SJSA1 (cell line): ENCODE results near the gene KIAA0586. TPM values are rescaled to one million over a fixed set of nuclear protein-coding genes. Genes with fewer than 3 reads are reported as not detected.

Experiments used
- DNase-seq, 2 experiments: peaks; one replicate each; pipeline ENCODE4 v3.0.0-alpha.2; 2015 to 2020; ENCODE audit warnings: low spot score in 2 of 2, low read depth in 1 of 2
- H3K27ac ChIP-seq: fragments of 250-450 bp; sonication (Bioruptor Pico); 2 replicates; pipeline ENCODE4 v1.5.1; 2020; ENCODE audit warnings: mild to moderate bottlenecking, moderate library complexity
- H3K27me3 ChIP-seq: fragments of 250-450 bp; sonication (Bioruptor Pico); replicated peaks from 2 replicates; pipeline ENCODE4 v1.5.1; 2020; ENCODE audit warnings: mild to moderate bottlenecking, moderate library complexity
- H3K36me3 ChIP-seq: fragments of 250-450 bp; sonication (Bioruptor Pico); 2 replicates; pipeline ENCODE4 v1.5.1; 2020; ENCODE audit warnings: mild to moderate bottlenecking
- H3K4me1 ChIP-seq: fragments of 250-450 bp; sonication (Bioruptor Pico); replicated peaks from 2 replicates; pipeline ENCODE4 v1.6.1; 2021; ENCODE audit warnings: mild to moderate bottlenecking
- H3K4me3 ChIP-seq: fragments of 250-450 bp; sonication (Bioruptor Pico); 2 replicates; pipeline ENCODE4 v1.5.1; 2020; ENCODE audit warnings: mild to moderate bottlenecking
- H3K9me3 ChIP-seq: fragments of 250-450 bp; sonication (Bioruptor Pico); replicated peaks from 2 replicates; pipeline ENCODE4 v1.5.1; 2020; ENCODE audit warnings: mild to moderate bottlenecking
- total RNA-seq: library from RNA; depleted of rRNA; stranded (reverse); fragments of >200 nt; shearing (Covaris generic); gene quantifications from 2 replicates; pipeline ENCODE4 v1.2.3, GENCODE V29; 2014

The KIAA0586 gene
- total RNA-seq, 1 experiment from 2014 or later, result 41.9 TPM

DNA sequence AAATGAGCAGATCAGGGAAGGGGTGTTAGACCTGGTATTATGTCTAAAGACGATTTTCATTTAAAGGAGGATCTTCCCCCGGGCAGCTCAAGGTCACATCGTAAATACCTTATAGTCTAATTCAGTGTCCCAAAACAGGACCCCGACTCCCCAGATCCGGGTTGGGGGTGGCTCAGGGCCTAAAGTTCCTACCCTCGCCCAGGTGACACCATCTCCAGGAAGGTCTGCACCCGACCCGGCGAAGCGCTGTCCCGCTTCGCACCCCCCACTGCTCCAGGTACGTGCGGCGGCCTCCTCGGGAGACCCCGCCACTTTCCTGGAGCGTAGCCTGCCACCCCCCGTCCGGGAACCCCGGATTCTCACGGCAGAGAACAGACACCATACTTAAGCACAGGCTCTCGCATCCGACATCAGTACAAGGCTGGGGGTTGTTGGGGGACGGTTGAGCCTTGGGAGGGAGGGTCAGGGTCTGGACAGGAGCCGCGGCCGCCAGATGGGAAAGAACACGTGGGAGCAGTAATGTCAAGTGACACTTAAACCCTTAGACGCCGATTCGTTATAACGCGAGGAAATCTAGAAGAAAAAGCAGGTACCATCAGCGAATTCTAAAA, 744 bp upstream of the KIAA0586 start:
- H3K36me3 ChIP-seq, result peaks cover 28% of the 10 kb centered on the region
- no peaks in the 10 kb centered on the region for H3K27me3 ChIP-seq
- no peaks in the 10 kb centered on the region for H3K9me3 ChIP-seq
- peak; percentile 2 to 60 for DNase-seq
- peaks cover 15% of the 10 kb centered on the region for H3K4me1 ChIP-seq
- peak overlapping the region; percentile 99 for H3K27ac ChIP-seq
- H3K4me3 ChIP-seq, result peak overlapping the region; percentile 59

DNA sequence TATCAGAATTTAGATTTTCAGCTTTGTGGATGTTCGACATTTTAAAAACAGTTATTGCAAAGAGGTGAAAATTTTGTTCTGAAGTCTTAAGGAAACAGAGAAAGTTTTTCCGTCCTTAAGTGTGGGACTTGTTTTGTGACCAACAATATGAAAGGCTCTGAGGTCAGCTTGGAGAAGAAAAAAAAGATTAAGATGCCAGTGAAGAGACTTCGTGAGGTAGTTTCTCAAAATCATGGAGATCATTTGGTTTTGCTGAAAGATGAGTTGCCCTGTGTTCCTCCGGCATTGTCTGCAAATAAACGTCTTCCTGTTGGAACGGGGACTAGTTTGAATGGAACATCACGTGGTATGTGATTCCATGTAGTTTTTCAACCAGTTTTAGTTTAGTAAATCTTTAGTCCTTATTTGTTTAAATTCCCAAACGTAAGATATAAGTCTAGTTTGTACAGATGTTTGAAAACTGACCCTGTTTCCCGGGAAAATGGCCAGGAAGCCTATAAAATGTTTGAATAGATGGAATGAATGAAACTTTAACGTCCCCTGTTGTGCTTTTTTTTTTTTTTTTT, 682 bp downstream of the KIAA0586 start:
- H3K36me3 ChIP-seq, result peaks cover 38% of the 10 kb centered on the region
- H3K4me3 ChIP-seq, result peak overlapping the region; percentile 59
- peak in 1 of 2 experiments; percentile 56 for DNase-seq
- H3K27me3 ChIP-seq, result no peaks in the 10 kb centered on the region
- no peaks in the 10 kb centered on the region for H3K9me3 ChIP-seq
- H3K27ac ChIP-seq, result peak overlapping the region; percentile 99
- peaks cover 15% of the 10 kb centered on the region for H3K4me1 ChIP-seq

DNA sequence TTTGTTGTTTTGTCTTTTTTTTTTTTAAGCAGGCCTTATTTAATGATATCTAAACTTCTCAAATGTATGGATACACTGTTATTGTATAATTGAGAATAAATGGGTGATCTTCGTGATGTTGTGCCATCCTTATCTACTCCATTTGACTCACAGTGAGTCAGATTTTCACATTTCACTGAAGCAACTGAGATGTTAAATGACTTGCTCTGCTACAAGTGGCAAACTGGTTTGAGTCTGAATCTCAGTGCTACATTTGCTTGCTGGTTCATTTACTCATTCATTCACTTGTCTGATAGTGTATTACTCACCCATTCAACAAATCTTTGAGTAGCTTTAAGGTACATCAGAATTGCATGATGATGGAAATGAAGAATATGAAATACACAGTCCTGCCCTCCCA, 2.6 kb downstream of the KIAA0586 start:
- H3K36me3 ChIP-seq, result peaks cover 46% of the 10 kb centered on the region
- H3K4me1 ChIP-seq, result peaks cover 15% of the 10 kb centered on the region
- H3K27ac ChIP-seq, result no peak overlapping the region
- no peaks in the 10 kb centered on the region for H3K9me3 ChIP-seq
- H3K4me3 ChIP-seq, result no peak overlapping the region
- no peaks in the 10 kb centered on the region for H3K27me3 ChIP-seq
- no peak for DNase-seq

DNA sequence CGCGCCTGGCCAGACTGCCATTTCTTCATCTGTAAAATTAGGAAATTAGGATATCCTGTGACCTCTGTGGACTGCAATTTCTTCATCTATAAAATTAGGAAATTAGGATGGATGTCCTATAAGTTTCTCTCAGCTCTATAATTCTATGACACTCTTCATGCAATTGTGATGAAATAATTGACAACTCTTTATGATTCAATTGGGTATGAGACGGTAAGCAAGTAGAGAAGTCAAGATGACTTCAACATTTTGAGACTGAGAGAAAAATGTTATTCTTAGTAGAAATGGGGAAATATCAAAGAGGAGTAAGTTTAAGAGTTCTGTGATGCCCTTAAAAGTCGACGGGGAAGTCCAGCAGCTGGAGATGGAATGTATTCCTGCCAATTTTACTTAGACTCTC, 12.0 kb downstream of the KIAA0586 start:
- Histone ChIP-seq H3K27me3 (no peaks in the 10 kb centered on the region), H3K36me3 (peaks cover 41% of the 10 kb centered on the region), H3K27ac (no peak overlapping the region), H3K4me3 (no peak overlapping the region), H3K9me3 (no peaks in the 10 kb centered on the region), H3K4me1 (no peaks in the 10 kb centered on the region)
- DNase-seq, result no peak

DNA sequence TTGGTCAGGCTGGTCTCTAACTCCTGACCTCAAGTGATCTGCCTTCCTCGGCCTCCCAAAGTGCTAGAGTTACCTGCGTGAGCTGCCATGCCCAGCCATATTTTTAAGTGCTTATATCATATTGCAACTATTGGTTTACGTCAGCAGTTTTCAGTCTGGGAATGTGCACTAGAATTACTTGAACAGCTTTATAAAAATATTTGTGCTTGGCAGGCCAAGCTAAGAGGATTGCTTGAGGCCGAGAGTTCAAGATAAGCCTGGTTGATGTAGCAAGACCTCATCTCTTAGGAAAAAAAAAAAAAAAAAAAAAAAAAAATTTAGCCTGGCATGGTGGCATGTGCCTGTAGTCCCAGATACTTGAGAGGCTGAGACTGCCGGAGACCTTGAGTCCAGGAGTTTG, 17.1 kb downstream of the KIAA0586 start:
- peaks cover 32% of the 10 kb centered on the region for H3K36me3 ChIP-seq

DNA sequence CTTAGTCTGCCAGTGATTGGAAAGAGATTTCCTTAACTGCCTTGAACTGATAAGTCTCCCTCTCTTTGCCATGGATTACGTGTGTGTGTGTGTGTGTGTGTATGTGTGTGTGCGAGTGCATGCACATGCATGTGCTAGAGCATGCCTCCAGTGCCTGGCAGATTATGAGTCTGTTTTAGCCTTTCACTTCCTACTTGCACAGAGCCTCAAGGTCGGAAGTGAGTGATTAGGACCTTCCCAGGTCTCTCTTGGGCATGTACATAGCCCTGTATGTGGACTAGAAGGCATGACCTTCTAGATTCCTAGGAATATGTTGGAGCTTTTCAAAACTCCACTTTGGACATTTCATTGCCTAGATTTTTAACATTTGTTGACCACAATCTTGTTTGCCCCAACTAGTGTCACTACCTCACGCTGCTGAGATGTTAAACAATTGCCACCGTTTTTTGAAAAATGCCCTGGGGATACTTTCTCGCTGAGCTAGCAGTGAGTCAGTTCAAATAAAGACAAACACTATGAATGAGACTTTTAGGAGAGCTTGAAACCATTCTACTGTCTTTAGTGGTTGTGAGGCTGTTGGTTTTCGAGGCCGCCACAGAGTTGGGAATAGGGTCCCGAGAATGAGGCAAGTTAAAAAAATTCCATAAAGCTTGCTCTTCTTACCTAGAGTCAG, 28.2 kb downstream of the KIAA0586 start:
- DNase-seq, result peak; percentile 67 to 85
- no peak overlapping the region for H3K4me3 ChIP-seq
- H3K36me3 ChIP-seq, result peaks cover 38% of the 10 kb centered on the region
- peaks cover 17% of the 10 kb centered on the region for H3K4me1 ChIP-seq
- H3K9me3 ChIP-seq, result no peaks in the 10 kb centered on the region
- H3K27ac ChIP-seq, result peak overlapping the region; percentile 84
- no peaks in the 10 kb centered on the region for H3K27me3 ChIP-seq

More for the DNA sequence above, 17.1 kb downstream of the KIAA0586 start:
- H3K27me3 ChIP-seq, result no peaks in the 10 kb centered on the region
- H3K9me3 ChIP-seq, result no peaks in the 10 kb centered on the region
- no peak for DNase-seq
- H3K27ac ChIP-seq, result no peak overlapping the region
- H3K4me3 ChIP-seq, result no peak overlapping the region
- H3K4me1 ChIP-seq, result no peaks in the 10 kb centered on the region

DNA sequence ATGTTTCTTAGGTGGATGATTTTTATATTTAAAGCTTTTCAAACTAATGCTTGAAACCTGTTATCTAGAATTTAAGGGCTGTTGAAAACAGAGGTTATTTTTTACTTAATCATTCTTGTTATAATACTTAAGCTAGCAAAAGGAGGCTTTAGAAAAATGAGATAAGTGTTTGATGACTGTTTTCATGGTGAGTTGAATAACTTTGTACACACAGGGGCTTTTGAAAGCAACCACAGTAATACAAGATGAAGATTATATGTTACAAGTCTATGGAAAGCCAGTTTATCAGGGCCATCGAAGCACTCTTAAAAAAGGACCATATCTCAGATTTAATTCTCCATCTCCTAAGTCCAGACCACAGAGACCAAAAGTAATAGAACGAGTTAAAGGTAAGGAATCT, 33.3 kb downstream of the KIAA0586 start:
- Histone ChIP-seq H3K9me3 (no peaks in the 10 kb centered on the region), H3K4me1 (peaks cover 9% of the 10 kb centered on the region), H3K27ac (no peak overlapping the region), H3K27me3 (no peaks in the 10 kb centered on the region), H3K36me3 (peaks cover 40% of the 10 kb centered on the region), H3K4me3 (no peak overlapping the region)
- no peak for DNase-seq

DNA sequence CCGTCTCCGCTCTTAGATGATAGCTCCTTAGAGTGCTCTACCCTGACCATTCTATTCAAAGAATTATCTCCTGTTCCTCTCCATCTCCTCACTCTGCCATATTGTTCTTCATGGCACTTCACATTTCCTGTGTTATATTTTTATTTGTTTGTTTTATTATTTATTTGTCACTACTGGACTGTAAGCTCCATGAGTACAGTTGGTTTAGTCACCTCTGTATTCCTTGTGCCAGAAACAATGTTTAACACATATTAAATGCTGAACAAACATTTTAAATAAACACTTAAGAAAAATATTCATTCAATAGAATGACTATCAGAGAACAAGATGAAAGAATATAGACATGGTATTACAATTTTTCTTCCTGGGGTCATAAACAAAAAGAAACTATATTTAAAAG, 35.6 kb downstream of the KIAA0586 start:
- H3K27ac ChIP-seq, result no peak overlapping the region
- H3K4me3 ChIP-seq, result no peak overlapping the region
- H3K27me3 ChIP-seq, result no peaks in the 10 kb centered on the region
- H3K9me3 ChIP-seq, result no peaks in the 10 kb centered on the region
- DNase-seq, result no peak
- no peaks in the 10 kb centered on the region for H3K4me1 ChIP-seq
- peaks cover 43% of the 10 kb centered on the region for H3K36me3 ChIP-seq

DNA sequence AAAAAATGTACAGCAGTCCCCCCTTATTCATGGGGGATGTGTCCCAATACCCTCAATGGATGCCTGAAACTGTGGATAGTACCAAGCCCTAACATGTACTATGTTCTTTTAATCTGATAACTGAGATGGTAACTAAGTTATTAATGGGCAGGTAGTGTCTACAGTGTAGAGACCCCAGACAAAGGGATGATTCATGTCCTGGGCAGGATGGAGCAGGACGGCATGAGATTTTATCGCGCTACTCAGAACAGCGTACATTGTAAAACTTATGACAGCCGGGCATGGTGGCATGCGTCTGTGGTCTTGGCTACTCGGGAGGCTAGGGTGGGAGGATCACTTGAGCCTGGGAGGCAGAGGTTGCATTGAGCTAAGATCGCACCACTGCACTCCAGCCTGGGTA, 37.1 kb downstream of the KIAA0586 start:
- DNase-seq, result no peak
- Histone ChIP-seq H3K27me3 (no peaks in the 10 kb centered on the region), H3K4me3 (no peak overlapping the region), H3K9me3 (no peaks in the 10 kb centered on the region), H3K36me3 (peaks cover 47% of the 10 kb centered on the region), H3K27ac (no peak overlapping the region), H3K4me1 (no peaks in the 10 kb centered on the region)

DNA sequence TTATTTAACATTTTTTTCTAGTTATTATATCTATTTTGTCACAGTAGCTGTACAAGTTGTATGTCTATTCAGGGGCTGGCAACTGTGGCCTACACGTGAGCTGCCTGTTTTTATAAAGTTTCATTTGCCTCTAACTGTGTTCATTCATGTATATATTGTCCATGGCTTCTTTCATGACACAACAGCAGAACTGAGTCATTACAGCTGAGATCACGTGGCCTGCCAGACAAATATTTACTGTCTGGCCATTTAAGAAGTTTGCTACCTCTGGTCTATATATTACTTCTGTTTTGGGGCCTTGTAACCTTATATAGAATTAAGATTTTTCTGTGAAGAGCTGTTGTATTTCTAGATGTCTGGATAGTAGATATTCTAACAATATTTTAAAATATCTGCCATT, 37.9 kb downstream of the KIAA0586 start:
- no peak overlapping the region for H3K4me3 ChIP-seq
- H3K27ac ChIP-seq, result no peak overlapping the region
- no peaks in the 10 kb centered on the region for H3K27me3 ChIP-seq
- no peaks in the 10 kb centered on the region for H3K4me1 ChIP-seq
- peaks cover 48% of the 10 kb centered on the region for H3K36me3 ChIP-seq
- DNase-seq, result no peak
- no peaks in the 10 kb centered on the region for H3K9me3 ChIP-seq

DNA sequence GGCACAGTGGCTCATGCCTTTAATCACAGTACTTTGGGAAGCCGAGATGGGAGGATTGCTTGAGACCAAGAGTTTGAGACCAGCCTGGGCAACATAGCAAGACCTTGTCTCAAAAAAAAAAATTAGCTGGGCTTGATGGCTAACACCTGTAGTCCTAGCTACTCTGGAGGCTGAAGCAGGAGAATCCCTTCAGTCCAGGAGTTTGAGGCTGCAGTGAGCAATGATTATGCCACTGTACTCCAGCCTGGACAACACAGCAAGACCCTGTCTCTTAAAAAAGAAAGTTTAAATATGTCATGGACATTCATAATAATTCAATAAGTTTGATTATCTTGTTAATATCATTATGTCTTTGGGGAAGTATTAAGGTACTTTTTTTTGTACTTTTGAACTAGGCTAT, 38.9 kb downstream of the KIAA0586 start:
- no peak for DNase-seq
- Histone ChIP-seq H3K4me3 (no peak overlapping the region), H3K27me3 (no peaks in the 10 kb centered on the region), H3K27ac (no peak overlapping the region), H3K36me3 (peaks cover 44% of the 10 kb centered on the region), H3K9me3 (no peaks in the 10 kb centered on the region), H3K4me1 (no peaks in the 10 kb centered on the region)

DNA sequence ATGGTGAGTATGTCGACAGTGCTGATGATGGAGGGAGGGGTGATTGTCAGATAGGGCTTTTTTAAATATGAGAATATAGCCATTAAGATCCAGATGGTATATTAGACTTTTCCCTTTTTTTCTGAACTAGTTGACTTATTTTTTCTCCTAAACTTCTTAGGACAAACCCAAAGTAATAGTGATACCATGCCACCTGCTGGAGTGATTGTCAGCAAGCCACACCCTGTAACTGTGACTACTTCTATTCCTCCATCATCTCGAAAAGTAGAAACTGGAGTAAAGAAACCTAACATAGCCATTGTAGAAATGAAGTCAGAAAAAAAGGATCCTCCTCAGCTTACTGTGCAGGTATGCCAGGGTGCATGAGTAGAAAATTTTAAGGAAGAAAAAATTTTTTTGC, 40.1 kb downstream of the KIAA0586 start:
- Histone ChIP-seq H3K4me3 (no peak overlapping the region), H3K27me3 (no peaks in the 10 kb centered on the region), H3K27ac (no peak overlapping the region), H3K4me1 (no peaks in the 10 kb centered on the region), H3K9me3 (no peaks in the 10 kb centered on the region), H3K36me3 (peaks cover 39% of the 10 kb centered on the region)
- DNase-seq, result no peak

DNA sequence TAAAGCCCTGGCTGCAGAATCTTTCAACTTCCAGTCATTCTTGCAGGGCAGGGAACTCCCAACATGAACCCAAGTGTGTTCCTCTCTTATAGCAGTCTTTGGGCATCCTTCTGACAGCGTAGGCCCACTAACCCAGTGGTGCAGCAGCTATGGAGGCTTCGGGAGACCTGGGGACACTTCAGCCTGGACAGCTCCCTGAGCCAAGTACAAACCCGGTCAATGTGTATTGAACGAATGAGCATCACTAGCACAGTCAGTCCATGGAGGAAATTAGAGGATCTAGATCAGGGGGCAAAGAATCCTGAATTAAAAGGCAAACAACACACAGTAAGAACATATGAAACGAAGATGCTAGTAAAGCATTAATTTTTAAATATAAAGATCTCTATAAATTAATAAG, 41.8 kb downstream of the KIAA0586 start:
- Histone ChIP-seq H3K27me3 (no peaks in the 10 kb centered on the region), H3K4me1 (no peaks in the 10 kb centered on the region), H3K36me3 (peaks cover 34% of the 10 kb centered on the region), H3K27ac (no peak overlapping the region), H3K9me3 (no peaks in the 10 kb centered on the region), H3K4me3 (no peak overlapping the region)
- no peak for DNase-seq

DNA sequence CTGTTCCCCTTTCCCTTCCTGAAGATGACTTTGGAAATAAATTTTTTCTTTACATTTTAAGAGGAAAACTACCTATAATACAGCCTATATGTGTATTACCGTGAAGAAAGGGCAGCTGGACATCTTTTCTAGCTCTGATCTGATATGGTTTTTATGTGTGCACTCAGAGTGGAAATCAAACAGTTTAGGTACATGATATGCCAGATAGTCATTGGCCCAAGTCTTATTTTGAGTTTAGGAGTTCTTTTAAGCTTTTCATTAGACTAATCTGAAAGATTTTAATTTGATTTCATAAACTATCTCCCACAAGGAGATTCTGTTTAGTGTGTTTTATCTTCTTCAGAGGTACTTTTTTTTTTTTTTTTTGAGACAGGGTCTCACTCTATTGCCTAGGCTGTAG, 48.8 kb downstream of the KIAA0586 start:
- Histone ChIP-seq H3K36me3 (peaks cover 21% of the 10 kb centered on the region), H3K4me1 (no peaks in the 10 kb centered on the region), H3K9me3 (no peaks in the 10 kb centered on the region), H3K4me3 (no peak overlapping the region), H3K27me3 (no peaks in the 10 kb centered on the region), H3K27ac (no peak overlapping the region)
- no peak for DNase-seq
